Natural killer cell (primary cell): ENCODE results near the gene PLCXD1. TPM values are rescaled to one million over a fixed set of nuclear protein-coding genes. Genes with fewer than 3 reads are reported as not detected.
"Not testable (repeated sequence)": the region's sequence is repeated elsewhere in the genome, so short reads cannot be mapped to it uniquely, and the experiment has no call there.

Experiments
- ATAC-seq, 3 donors: fragments of 150-1000 bp in 2 of 3; fragments of 200-7000 bp in 1 of 3; cut with Tn5 transposase; 1 replicate in 1 of 3; 2 replicates in 2 of 3; pipeline ENCODE4 v1.10.0; 2021; ENCODE audit warnings: mild to moderate bottlenecking in 2 of 3, moderate library complexity in 2 of 3
- DNase-seq, 2 donors: peaks; one replicate each; pipeline versions ENCODE4 v3.0.0 to v3.0.0-alpha.2; 2013 to 2021; ENCODE audit warnings: mixed read lengths in 1 of 2
- H3K27ac ChIP-seq: one replicate; pipeline ENCODE4 v1.5.1; 2013; ENCODE audit warnings: mild to moderate bottlenecking, low read length
- H3K27me3 ChIP-seq: one replicate; pipeline ENCODE4 v1.6.1; 2013; ENCODE audit warnings: low read length; ENCODE audit not compliant: control insufficient read depth, insufficient read depth
- H3K36me3 ChIP-seq: one replicate; pipeline ENCODE4 v1.6.1; 2013; ENCODE audit warnings: low read length; ENCODE audit not compliant: control insufficient read depth, insufficient read depth
- H3K4me1 ChIP-seq: one replicate; pipeline ENCODE4 v1.6.1; 2013; ENCODE audit warnings: low read length; ENCODE audit not compliant: control insufficient read depth, insufficient read depth
- H3K4me3 ChIP-seq: one replicate; pipeline ENCODE4 v1.5.1; 2013; ENCODE audit warnings: low read length
- H3K9me3 ChIP-seq: one replicate; pipeline ENCODE4 v1.6.1; 2013; ENCODE audit warnings: low read length; ENCODE audit not compliant: control insufficient read depth, insufficient read depth
- H3K27ac Mint-ChIP-seq, 2 donors: one replicate each; pipeline ENCODE4 v1.8.0; 2022; ENCODE audit warnings: mild to moderate bottlenecking in 2 of 2, mixed read lengths in 2 of 2, moderate library complexity in 1 of 2
- H3K27me3 Mint-ChIP-seq, 2 donors: one replicate each; pipeline ENCODE4 v1.8.0; 2022; ENCODE audit warnings: low read depth in 2 of 2, mixed read lengths in 2 of 2
- H3K36me3 Mint-ChIP-seq: one replicate; pipeline ENCODE4 v1.8.0; 2022; ENCODE audit warnings: mixed read lengths
- H3K4me1 Mint-ChIP-seq, 2 donors: one replicate each; pipeline ENCODE4 v1.8.0; 2022; ENCODE audit warnings: mixed read lengths in 2 of 2
- H3K4me3 Mint-ChIP-seq: one replicate; pipeline ENCODE4 v1.8.0; 2022; ENCODE audit warnings: mild to moderate bottlenecking, moderate library complexity, mixed read lengths
- H3K9me3 Mint-ChIP-seq, 2 donors: one replicate each; pipeline ENCODE4 v1.8.0; 2022; ENCODE audit warnings: mixed read lengths in 2 of 2
- WGBS: methylation state at CpG from one replicate; pipeline ENCODE4 v1.1.7; 2013; ENCODE audit warnings: missing lambda C conversion rate; ENCODE audit not compliant: insufficient coverage; 5-methylcytosine and 5-hydroxymethylcytosine counted together
- intact Hi-C: fragments of 100-400 bp; cut with micrococcal nuclease; formaldehyde crosslinking; loops from one replicate; pipeline ENCODE4 v1.14.2; 2022
- total RNA-seq, 4 donors: library from RNA; stranded (reverse); fragments of 120-200 nt in 1 of 4; gene quantifications; one replicate each; pipeline versions ENCODE4 v1.2.3 to v1.2.4, GENCODE V29; 2013 to 2022
- TF ChIP-seq, protein P1 (sequence below): fragments of 200-600 bp; IDR thresholded peaks from one replicate; pipeline ENCODE4 v1.8.0; 2022; ENCODE audit warnings: antibody characterized with exemption

PLCXD1 gene
- total RNA-seq, 3 donors from 2014 or later (not counting 1 experiment from before 2014, with no cell fraction given) = 16.3 to 20.9 (median 16.6) TPM

GRCh38 chrX:250965-251364 lies 30.2 kb upstream of the PLCXD1 start:
- Mint-ChIP-seq H3K4me1 (peaks cover 0 to 24% of the 10 kb centered on the region in 2 donors), H3K4me3 (peak overlapping the region; percentile 50), H3K27ac (peak overlapping the region; percentile 84 to 96), H3K9me3 (no peaks in the 10 kb centered on the region), H3K27me3 (no peaks in the 10 kb centered on the region), H3K36me3 (no peaks in the 10 kb centered on the region)
- Histone ChIP-seq H3K4me3 (no peak overlapping the region), H3K27me3 (no peaks in the 10 kb centered on the region), H3K4me1 (peaks cover 6% of the 10 kb centered on the region), H3K27ac (peak overlapping the region; percentile 54), H3K9me3 (no peaks in the 10 kb centered on the region), H3K36me3 (no peaks in the 10 kb centered on the region)
- TF ChIP-seq, protein P1, sequence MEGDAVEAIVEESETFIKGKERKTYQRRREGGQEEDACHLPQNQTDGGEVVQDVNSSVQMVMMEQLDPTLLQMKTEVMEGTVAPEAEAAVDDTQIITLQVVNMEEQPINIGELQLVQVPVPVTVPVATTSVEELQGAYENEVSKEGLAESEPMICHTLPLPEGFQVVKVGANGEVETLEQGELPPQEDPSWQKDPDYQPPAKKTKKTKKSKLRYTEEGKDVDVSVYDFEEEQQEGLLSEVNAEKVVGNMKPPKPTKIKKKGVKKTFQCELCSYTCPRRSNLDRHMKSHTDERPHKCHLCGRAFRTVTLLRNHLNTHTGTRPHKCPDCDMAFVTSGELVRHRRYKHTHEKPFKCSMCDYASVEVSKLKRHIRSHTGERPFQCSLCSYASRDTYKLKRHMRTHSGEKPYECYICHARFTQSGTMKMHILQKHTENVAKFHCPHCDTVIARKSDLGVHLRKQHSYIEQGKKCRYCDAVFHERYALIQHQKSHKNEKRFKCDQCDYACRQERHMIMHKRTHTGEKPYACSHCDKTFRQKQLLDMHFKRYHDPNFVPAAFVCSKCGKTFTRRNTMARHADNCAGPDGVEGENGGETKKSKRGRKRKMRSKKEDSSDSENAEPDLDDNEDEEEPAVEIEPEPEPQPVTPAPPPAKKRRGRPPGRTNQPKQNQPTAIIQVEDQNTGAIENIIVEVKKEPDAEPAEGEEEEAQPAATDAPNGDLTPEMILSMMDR = no peak
- intact Hi-C loops = no loop called here
- 87% methylated on average over 8 of the region's 14 CpGs for WGBS
- DNase-seq (peak in 1 of 2 donors; percentile 43), ATAC-seq (peak in 1 of 3 donors; percentile 63)

GRCh38 chrX:251396-252243 lies 29.6 kb upstream of the PLCXD1 start:
- intact Hi-C loops, H3K27ac ChIP-seq, H3K4me3 ChIP-seq, H3K27me3 ChIP-seq, H3K36me3 ChIP-seq, H3K27me3 Mint-ChIP-seq, H3K9me3 Mint-ChIP-seq, ATAC-seq, H3K36me3 Mint-ChIP-seq, H3K9me3 ChIP-seq, H3K4me1 ChIP-seq: not testable (repeated sequence)
- 85% methylated on average over 16 of the region's 17 CpGs for WGBS
- Mint-ChIP-seq H3K4me1 (peaks cover 0 to 24% of the 10 kb centered on the region in 2 donors), H3K27ac (peak overlapping the region; percentile 84 to 96), H3K4me3 (peak overlapping the region; percentile 50)
- DNase-seq = peak in 1 of 2 donors; percentile 24

GRCh38 chrX:252244-252956 lies 28.8 kb upstream of the PLCXD1 start:
- H3K4me3 Mint-ChIP-seq = no peak overlapping the region

DNA sequence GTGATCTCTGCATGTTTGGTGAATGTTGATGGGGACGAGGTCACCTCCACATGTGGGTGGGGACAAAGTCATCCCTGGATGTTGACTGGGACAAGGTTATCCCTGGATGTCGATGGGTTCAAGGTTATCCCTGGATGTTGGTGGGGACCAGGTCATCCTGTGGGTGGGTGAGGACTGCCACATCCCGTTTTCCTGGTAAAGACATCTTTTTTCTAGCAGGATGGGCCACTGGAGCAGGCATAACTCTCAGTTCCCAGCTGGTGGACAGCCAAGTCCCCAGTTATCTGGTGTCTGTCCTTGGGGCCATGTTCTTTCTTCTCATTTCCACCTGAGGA lies 28.3 kb upstream of the PLCXD1 start:
- H3K4me3 Mint-ChIP-seq = no peak overlapping the region
- H3K27me3 ChIP-seq = no peaks in the 10 kb centered on the region
- no peaks in the 10 kb centered on the region for H3K9me3 Mint-ChIP-seq
- no peaks in the 10 kb centered on the region for H3K27me3 Mint-ChIP-seq
- no peak overlapping the region for H3K27ac Mint-ChIP-seq
- no peak overlapping the region for H3K4me3 ChIP-seq
- H3K4me1 ChIP-seq = peaks cover 6% of the 10 kb centered on the region
- DNase-seq (peak in 1 of 2 donors; percentile 4), ATAC-seq (no peak)
- H3K9me3 ChIP-seq = no peaks in the 10 kb centered on the region
- TF ChIP-seq, protein P1 = no peak
- H3K27ac ChIP-seq = no peak overlapping the region
- no peaks in the 10 kb centered on the region for H3K36me3 Mint-ChIP-seq
- 92% methylated on average over 3 of the region's 3 CpGs for WGBS
- no peaks in the 10 kb centered on the region for H3K36me3 ChIP-seq
- intact Hi-C loops = no loop called here
- H3K4me1 Mint-ChIP-seq = peaks cover 0 to 24% of the 10 kb centered on the region in 2 donors

More at GRCh38 chrX:252244-252956, 28.8 kb upstream of the PLCXD1 start:
- DNase-seq = no peak
- Histone ChIP-seq H3K9me3 (no peaks in the 10 kb centered on the region), H3K4me1 (peaks cover 6% of the 10 kb centered on the region), H3K4me3 (no peak overlapping the region), H3K27me3 (no peaks in the 10 kb centered on the region), H3K36me3 (no peaks in the 10 kb centered on the region), H3K27ac (no peak overlapping the region)
- H3K27me3 Mint-ChIP-seq = no peaks in the 10 kb centered on the region
- TF ChIP-seq, protein P1 = no peak
- peaks cover 0 to 24% of the 10 kb centered on the region in 2 donors for H3K4me1 Mint-ChIP-seq
- H3K27ac Mint-ChIP-seq = peak overlapping the region in 1 of 2 donors; percentile 7
- no peaks in the 10 kb centered on the region for H3K36me3 Mint-ChIP-seq
- H3K9me3 Mint-ChIP-seq = no peaks in the 10 kb centered on the region
- no peak for ATAC-seq
- 94% methylated on average over 12 of the region's 12 CpGs for WGBS
- intact Hi-C loops = no loop called here
